Gastroesophageal sphincter (tissue), 3 donors: ENCODE measurements around the gene SLFN13.

Experiments
- CTCF ChIP-seq, 4 experiments: fragments of 200-600 bp in 2 of 4; fragments of 450-650 bp in 2 of 4; sonication (generic) in 1 of 4; IDR thresholded peaks; one replicate each; pipeline ENCODE4 v1.5.1; 2017 to 2019; ENCODE audit warnings: antibody characterized with exemption in 4 of 4, mild to moderate bottlenecking in 2 of 4, moderate library complexity in 2 of 4
- POLR2AphosphoS5 ChIP-seq: sonication (generic); formaldehyde crosslinking; IDR thresholded peaks from one replicate; pipeline ENCODE4 v1.6.1; 2017; ENCODE audit warnings: antibody characterized with exemption

GRCh38 chr17:35414247-35414646 is 34.3 kb downstream of the SLFN13 start:
- TF ChIP-seq CTCF (IDR thresholded peaks at IDR 0.05), result no peak
- no peak for TF ChIP-seq POLR2AphosphoS5
